Gastroesophageal sphincter (tissue), 3 donors: ENCODE measurements around the gene HCRT.

Experiments
- EP300 ChIP-seq: sonication (generic); formaldehyde crosslinking; IDR thresholded peaks from one replicate; pipeline ENCODE4 v1.6.1; 2017; ENCODE audit warnings: antibody characterized with exemption, mild to moderate bottlenecking
- POLR2A ChIP-seq, 2 donors: fragments of 450-650 bp; IDR thresholded peaks; one replicate each; pipeline ENCODE4 v1.6.1; 2017; ENCODE audit warnings: antibody characterized with exemption in 2 of 2, mild to moderate bottlenecking in 2 of 2, moderate library complexity in 1 of 2
- TF ChIP-seq, protein P1 (sequence below), 4 experiments: fragments of 200-600 bp in 2 of 4; fragments of 450-650 bp in 2 of 4; sonication (generic) in 1 of 4; IDR thresholded peaks; one replicate each; pipeline ENCODE4 v1.5.1; 2017 to 2019; ENCODE audit warnings: antibody characterized with exemption in 4 of 4, mild to moderate bottlenecking in 2 of 4, moderate library complexity in 2 of 4

DNA sequence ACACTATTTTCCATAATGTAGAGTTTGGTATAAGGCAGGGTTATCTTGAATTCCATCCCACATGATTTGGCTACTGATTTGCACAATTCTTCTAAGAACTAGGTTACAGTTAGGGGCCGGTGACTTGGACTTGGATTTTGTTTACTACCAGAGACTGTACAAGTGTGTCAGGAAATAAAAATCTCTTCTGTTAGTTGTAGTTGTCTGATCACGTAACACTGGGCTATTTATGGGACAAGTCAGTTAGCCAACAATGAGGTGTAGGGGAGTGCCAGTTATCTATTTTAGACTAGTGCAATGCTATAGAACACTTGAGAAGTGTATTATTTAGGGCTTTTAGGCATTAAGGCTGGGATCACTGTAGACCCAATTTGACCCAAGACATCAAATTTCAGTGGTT, 48.7 kb upstream of the HCRT start:
- TF ChIP-seq, protein P1, sequence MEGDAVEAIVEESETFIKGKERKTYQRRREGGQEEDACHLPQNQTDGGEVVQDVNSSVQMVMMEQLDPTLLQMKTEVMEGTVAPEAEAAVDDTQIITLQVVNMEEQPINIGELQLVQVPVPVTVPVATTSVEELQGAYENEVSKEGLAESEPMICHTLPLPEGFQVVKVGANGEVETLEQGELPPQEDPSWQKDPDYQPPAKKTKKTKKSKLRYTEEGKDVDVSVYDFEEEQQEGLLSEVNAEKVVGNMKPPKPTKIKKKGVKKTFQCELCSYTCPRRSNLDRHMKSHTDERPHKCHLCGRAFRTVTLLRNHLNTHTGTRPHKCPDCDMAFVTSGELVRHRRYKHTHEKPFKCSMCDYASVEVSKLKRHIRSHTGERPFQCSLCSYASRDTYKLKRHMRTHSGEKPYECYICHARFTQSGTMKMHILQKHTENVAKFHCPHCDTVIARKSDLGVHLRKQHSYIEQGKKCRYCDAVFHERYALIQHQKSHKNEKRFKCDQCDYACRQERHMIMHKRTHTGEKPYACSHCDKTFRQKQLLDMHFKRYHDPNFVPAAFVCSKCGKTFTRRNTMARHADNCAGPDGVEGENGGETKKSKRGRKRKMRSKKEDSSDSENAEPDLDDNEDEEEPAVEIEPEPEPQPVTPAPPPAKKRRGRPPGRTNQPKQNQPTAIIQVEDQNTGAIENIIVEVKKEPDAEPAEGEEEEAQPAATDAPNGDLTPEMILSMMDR (IDR thresholded peaks at IDR 0.05), result no peak
- no peak for TF ChIP-seq EP300
- no peak for TF ChIP-seq POLR2A (IDR thresholded peaks at IDR 0.05)
